Measurements from ENCODE around the gene CYB5R4. TPM values are rescaled to one million over a fixed set of nuclear protein-coding genes. Genes with fewer than 3 reads are reported as not detected.

The CYB5R4 gene
- total RNA-seq, 2 donors from 2014 or later: 25.8 to 42.1 TPM

DNA sequence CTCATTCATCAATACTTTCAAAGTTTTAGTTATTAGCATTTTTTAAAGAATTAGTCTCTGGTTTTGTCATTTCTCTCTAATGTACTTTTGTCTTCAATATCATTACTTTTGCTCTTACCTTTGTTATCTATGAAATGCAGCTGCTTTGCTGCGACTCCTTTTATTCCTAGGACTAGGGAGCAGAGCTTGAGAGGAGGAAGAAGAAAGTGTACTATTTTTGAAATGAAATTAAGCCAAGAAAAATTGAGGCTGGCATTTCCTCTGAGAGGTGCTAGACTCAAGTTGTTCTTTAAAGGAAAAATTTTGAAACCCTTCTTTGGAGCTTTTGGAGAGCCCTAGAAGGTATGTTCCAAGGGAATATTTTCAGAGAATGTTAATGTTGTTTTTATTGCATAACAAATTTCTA is 125.8 kb downstream of the CYB5R4 start:
- DNase-seq (ENCODE audit: low spot score in 2 of 2) (no peak), ATAC-seq (no peak)
- H3K9me3 Mint-ChIP-seq: no peaks in the 10 kb centered on the region
- no peak overlapping the region for H3K27ac Mint-ChIP-seq
- no peaks in the 10 kb centered on the region for H3K36me3 Mint-ChIP-seq

- Mint-ChIP-seq H3K27ac (no peak overlapping the region), H3K36me3 (no peaks in the 10 kb centered on the region), H3K9me3 (no peaks in the 10 kb centered on the region)
- ATAC-seq (no peak), DNase-seq (ENCODE audit: low spot score in 2 of 2) (no peak)
These were observed 126.2 kb downstream of the CYB5R4 start for GRCh38 chr6:83985715-83986114.

- Mint-ChIP-seq H3K27ac (no peak overlapping the region), H3K9me3 (peaks cover 4 to 7% of the 10 kb centered on the region in 2 donors), H3K36me3 (peaks cover 0 to 15% of the 10 kb centered on the region in 2 donors)
- ATAC-seq (no peak), DNase-seq (ENCODE audit: low spot score in 2 of 2) (no peak)
These were observed 138.6 kb downstream of the CYB5R4 start for GRCh38 chr6:83998021-83998584.

DNA sequence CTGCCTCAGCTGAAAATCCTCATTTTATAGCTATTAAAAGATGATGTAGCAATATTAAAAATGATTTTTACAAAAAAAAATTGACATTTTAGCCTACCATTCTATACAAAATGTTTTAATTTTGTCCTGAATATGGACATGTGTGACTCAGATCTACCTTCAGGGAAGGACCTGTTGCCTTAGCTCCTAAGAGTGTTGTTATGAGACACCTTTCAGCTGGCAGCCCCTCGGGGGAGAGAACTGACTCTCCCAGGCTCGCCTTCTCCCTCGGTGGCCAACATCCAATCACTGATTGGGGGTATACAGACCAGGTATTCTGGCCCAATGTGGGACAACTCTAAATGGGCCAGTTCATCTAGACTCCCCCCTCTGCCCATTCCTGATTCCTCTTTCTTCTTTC is 141.6 kb downstream of the CYB5R4 start:
- peaks cover 0 to 4% of the 10 kb centered on the region in 2 donors for H3K9me3 Mint-ChIP-seq
- ATAC-seq: no peak
- H3K36me3 Mint-ChIP-seq: peaks cover 0 to 1% of the 10 kb centered on the region in 2 donors
- no peak for DNase-seq (ENCODE audit: low spot score in 2 of 2)
- no peak overlapping the region for H3K27ac Mint-ChIP-seq

DNA sequence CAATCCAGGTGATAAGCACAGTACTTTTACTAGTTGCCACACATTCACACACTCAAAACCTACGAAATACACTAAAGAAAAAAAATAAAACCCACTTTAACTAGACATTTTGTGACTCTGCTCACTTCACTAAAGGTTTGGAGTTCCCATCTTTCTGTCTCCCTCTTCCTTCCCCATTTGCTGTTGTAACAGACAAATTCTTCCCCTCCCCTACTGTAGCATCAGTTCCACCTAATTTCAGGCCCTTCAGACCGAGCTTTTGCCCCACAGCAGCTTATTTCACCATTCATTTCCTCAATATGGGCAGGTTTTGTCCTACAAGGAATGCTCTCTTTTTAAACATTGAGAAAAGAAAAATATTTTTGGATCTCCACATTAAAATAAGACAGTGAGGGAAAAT is 142.7 kb downstream of the CYB5R4 start:
- peaks cover 0 to 2% of the 10 kb centered on the region in 2 donors for H3K9me3 Mint-ChIP-seq
- DNase-seq (ENCODE audit: low spot score in 2 of 2): no peak
- no peak overlapping the region for H3K27ac Mint-ChIP-seq

GRCh38 chr6:84003131-84003530 is 143.6 kb downstream of the CYB5R4 start:
- H3K27ac Mint-ChIP-seq: no peak overlapping the region
- ATAC-seq (no peak), DNase-seq (ENCODE audit: low spot score in 2 of 2) (no peak)
- no peaks in the 10 kb centered on the region for H3K9me3 Mint-ChIP-seq
- no peaks in the 10 kb centered on the region for H3K36me3 Mint-ChIP-seq

More for the DNA sequence above, 142.7 kb downstream of the CYB5R4 start:
- H3K36me3 Mint-ChIP-seq: no peaks in the 10 kb centered on the region
- ATAC-seq: no peak

DNA sequence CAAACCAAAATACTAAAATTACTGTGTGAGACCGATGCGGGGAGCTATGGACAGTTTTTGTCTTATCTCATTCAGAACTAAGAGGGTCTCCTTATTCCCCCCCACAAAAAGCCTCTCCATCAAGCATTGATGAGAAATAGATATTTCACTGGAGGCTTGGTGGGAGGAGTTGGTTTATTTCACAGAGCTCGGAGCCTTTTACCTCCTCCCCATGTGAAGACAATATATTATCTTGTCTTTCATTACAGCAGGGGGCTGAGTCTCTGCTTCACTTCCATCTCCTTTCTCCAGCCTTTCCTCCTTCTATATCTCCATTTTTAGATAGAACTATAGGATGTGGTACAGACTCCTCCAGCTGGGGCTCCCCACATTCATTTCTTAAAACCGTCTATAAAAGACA is 144.2 kb downstream of the CYB5R4 start:
- H3K36me3 Mint-ChIP-seq: no peaks in the 10 kb centered on the region
- DNase-seq (ENCODE audit: low spot score in 2 of 2): no peak
- no peak overlapping the region for H3K27ac Mint-ChIP-seq
- no peak for ATAC-seq
- H3K9me3 Mint-ChIP-seq: no peaks in the 10 kb centered on the region

DNA sequence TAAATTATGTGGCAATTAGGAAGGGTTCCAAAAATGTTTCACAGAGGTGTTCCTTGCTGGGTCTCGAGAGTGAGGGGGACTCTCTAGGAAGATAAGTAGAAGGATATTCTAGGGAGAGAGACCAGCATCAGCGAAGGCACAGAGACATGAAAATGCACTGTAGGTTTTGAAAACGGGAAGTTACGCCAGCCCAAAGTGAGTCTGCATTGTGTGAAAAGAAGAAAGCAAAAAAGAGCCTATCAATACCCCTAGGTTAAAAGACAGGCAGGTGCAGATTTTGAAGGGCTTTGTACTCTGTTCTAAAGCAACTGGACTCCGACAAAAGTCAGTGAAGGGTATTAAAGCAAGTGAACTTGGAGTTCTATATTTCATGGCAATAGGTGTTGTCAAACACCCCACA is 148.4 kb downstream of the CYB5R4 start:
- Mint-ChIP-seq H3K9me3 (no peaks in the 10 kb centered on the region), H3K36me3 (no peaks in the 10 kb centered on the region), H3K27ac (no peak overlapping the region)
- ATAC-seq (no peak), DNase-seq (ENCODE audit: low spot score in 2 of 2) (no peak)

DNA sequence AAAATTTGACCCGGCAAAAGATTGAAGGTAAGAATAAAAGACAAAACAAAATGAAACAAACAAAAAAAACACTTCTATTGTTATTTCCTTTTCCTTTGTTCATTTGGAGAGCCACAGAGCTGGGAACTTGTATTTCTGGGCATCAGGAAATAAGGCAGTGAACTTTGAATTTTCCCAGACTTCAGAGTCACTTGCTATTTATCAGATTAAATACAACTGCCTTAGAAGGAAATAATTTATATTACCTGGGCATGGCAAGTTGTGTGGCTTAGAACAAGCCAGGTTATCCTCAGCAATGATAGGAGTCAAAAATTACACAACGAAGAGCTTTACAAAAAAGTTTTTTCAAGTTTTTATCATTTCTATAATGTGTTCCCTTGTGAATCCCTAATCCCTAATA is 153.9 kb downstream of the CYB5R4 start:
- Mint-ChIP-seq H3K36me3 (no peaks in the 10 kb centered on the region), H3K9me3 (no peaks in the 10 kb centered on the region), H3K27ac (no peak overlapping the region)
- DNase-seq (ENCODE audit: low spot score in 2 of 2) (no peak), ATAC-seq (no peak)

DNA sequence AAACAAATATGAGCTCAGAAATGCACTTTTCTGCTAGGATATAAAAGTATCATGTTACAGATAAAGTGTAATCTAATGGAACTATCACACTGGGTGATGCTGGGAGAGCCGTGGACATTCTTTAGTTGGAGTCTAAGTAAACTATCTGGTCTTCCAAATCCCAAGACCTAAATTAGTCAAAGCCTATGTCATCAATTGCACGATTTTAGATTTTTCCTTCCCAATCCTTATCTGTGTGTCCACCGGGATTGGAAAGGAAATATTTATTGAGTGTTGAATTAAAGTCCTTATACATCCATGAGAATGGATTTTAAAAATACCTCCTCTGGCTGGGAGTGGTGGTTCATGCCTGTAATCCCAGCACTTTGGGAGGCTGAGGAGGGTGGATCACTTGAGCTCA is 154.4 kb downstream of the CYB5R4 start:
- Mint-ChIP-seq H3K27ac (no peak overlapping the region), H3K9me3 (no peaks in the 10 kb centered on the region), H3K36me3 (no peaks in the 10 kb centered on the region)
- ATAC-seq (no peak), DNase-seq (ENCODE audit: low spot score in 2 of 2) (no peak)

DNA sequence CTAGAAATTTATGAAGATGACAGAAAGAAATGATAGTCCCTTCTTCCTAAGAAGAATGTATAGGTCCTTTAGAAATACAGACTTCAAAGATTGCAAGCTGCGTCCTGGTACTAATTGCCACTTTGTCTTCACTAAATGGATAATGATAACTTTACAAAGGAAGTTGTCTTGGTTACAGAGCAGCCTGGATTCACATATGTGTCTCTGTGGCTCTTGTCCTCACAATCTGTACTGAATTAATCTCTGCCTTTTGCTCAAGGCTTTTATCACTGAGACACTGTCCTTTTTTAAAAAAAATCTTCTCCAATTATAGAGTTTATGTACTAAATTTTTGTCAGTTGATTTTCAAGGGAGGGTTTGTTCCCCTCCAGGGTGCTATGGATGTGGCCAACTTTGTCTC is 156.5 kb downstream of the CYB5R4 start:
- no peaks in the 10 kb centered on the region for H3K36me3 Mint-ChIP-seq
- no peak for DNase-seq (ENCODE audit: low spot score in 2 of 2)
- H3K27ac Mint-ChIP-seq: no peak overlapping the region
- H3K9me3 Mint-ChIP-seq: no peaks in the 10 kb centered on the region
- ATAC-seq: no peak

Other genes with a start within 250 kb of the CYB5R4 start
- not detected for gene SNAP91, start 150.6 kb upstream of the CYB5R4 start, total RNA-seq
- not detected for gene RIPPLY2, start 6.3 kb upstream of the CYB5R4 start, total RNA-seq
- gene MRAP2, start 174.1 kb downstream of the CYB5R4 start, total RNA-seq: not detected

Data from activated naive CD4-positive, alpha-beta T cell treated with anti-CD3 and anti-CD28 coated beads, Interleukin-2, amount 50 U/mL, for 72 hours (primary cell).